Activated CD4-positive, alpha-beta T cell treated with anti-CD3 and anti-CD28 coated beads for 36 hours (primary cell): ENCODE data around the gene HAT1. TPM values are rescaled to one million over a fixed set of nuclear protein-coding genes. Genes with fewer than 3 reads are reported as not detected.

Source experiments
- total RNA-seq, 2 experiments: library from RNA; stranded (reverse); gene quantifications; one replicate each; pipeline ENCODE4 v1.2.3, GENCODE V29; 2021

HAT1 gene
- total RNA-seq, 2 experiments from 2014 or later: 88.5 to 92.6 TPM

Other genes with a start within 250 kb of the HAT1 start
- 10 to 100 TPM; 46.2 to 51.1 TPM for gene DYNC1I2, start 235.0 kb upstream of the HAT1 start, total RNA-seq
- 10 to 100 TPM; 19.5 to 22.4 TPM for gene SLC25A12, start 28.2 kb upstream of the HAT1 start, total RNA-seq
- 1 to 10 TPM; 5.3 to 6.0 TPM for gene METAP1D, start 77.5 kb downstream of the HAT1 start, total RNA-seq
- not detected for gene DLX1, start 163.0 kb downstream of the HAT1 start, total RNA-seq
- not detected for gene DLX2, start 180.4 kb downstream of the HAT1 start, total RNA-seq